HCT116 (cell line): ENCODE measurements around the gene STK32B. TPM values are rescaled to one million over a fixed set of nuclear protein-coding genes. Genes with fewer than 3 reads are reported as not detected.

Source experiments
- ATAC-seq: fragments of 200-7000 bp; cut with Tn5 transposase; 2 replicates; pipeline ENCODE4 v1.9.1; 2020; ENCODE audit warnings: mild to moderate bottlenecking, moderate library complexity
- BruUV-seq: library from RNA; stranded (reverse); fragments of 400-500 nt; replicated peaks from 2 replicates; lab custom pipeline; 2021; lab: Mats Ljungman, UMichigan
- CTCF ChIA-PET: fragments of 300-600 bp; sonication (Branson Sonifier 250); formaldehyde crosslinking; loops from one replicate; lab custom pipeline; 2021; ENCODE audit warnings: antibody characterized with exemption; lab: Charles Lee
- POLR2A ChIA-PET: fragments of 300-600, 350-600 bp; sonication (Branson Sonifier 250); formaldehyde crosslinking; loops from one replicate; lab custom pipeline; 2021; ENCODE audit warnings: antibody characterized with exemption; lab: Charles Lee
- RAD21 ChIA-PET, 2 experiments: fragments of 300-600 bp; sonication (Branson Sonifier 250); formaldehyde crosslinking; loops; one replicate each; lab custom pipeline; 2023; ENCODE audit warnings: low total read pairs in 2 of 2; ENCODE audit not compliant: uncharacterized antibody in 2 of 2, unreplicated experiment in 2 of 2, low non-redundant PET in 1 of 2; lab: Charles Lee
- DNase-seq: peaks from one replicate; pipeline ENCODE4 v3.0.0-alpha.2; 2010; ENCODE audit warnings: low read depth, low spot score
- H2AFZ ChIP-seq: fragments of 200-600 bp; shearing (Covaris generic), sonication (generic); 2 replicates; pipeline ENCODE4 v1.6.1; 2017; ENCODE audit warnings: low read depth, mixed run types, mixed read lengths, antibody characterized with exemption, low read length; ENCODE audit not compliant: poor library complexity, severe bottlenecking
- H3K27ac ChIP-seq: 2 replicates; pipeline ENCODE4 v1.5.1; 2012; ENCODE audit warnings: low read depth, low read length
- H3K27me3 ChIP-seq: fragments of 200-600 bp; sonication (generic); 2 replicates; pipeline ENCODE4 v1.6.1; 2016; ENCODE audit warnings: mixed run types, low read length, mixed read lengths; ENCODE audit not compliant: insufficient read depth
- H3K36me3 ChIP-seq, 2 experiments: fragments of 200-500 bp in 1 of 2; fragments of 200-600 bp in 1 of 2; sonication (Bioruptor generic) in 1 of 2; sonication (generic) in 1 of 2; 2 replicates each; pipeline versions ENCODE4 v1.5.1 to v1.6.1; 2014 to 2016; ENCODE audit warnings: low read length in 2 of 2, inconsistent platforms in 1 of 2, mixed read lengths in 1 of 2, mixed run types in 1 of 2; ENCODE audit not compliant: insufficient read depth in 2 of 2, control insufficient read depth in 1 of 2
- H3K4me1 ChIP-seq, 2 experiments: fragments of 200-600 bp in 1 of 2; sonication (generic) in 1 of 2; 2 replicates each; pipeline versions ENCODE4 v1.5.1 to v1.6.1; 2012 to 2017; ENCODE audit warnings: low read length in 2 of 2, inconsistent platforms in 1 of 2, mild to moderate bottlenecking in 1 of 2, mixed read lengths in 1 of 2, mixed run types in 1 of 2, moderate library complexity in 1 of 2; ENCODE audit not compliant: insufficient read depth in 2 of 2, control insufficient read depth in 1 of 2
- H3K4me2 ChIP-seq: fragments of 200-600 bp; sonication (generic); 2 replicates; pipeline ENCODE4 v1.6.1; 2017; ENCODE audit warnings: mixed run types, low read length, mixed read lengths
- H3K4me3 ChIP-seq, 2 experiments: fragments of 200-600 bp in 1 of 2; sonication (generic) in 1 of 2; replicated peaks in 1 of 2; 2 replicates each; pipeline ENCODE4 v1.5.1; 2011 to 2016; ENCODE audit warnings: low read length in 2 of 2, control low read depth in 1 of 2, low read depth in 1 of 2, mild to moderate bottlenecking in 1 of 2, mixed read lengths in 1 of 2, mixed run types in 1 of 2
- H3K79me2 ChIP-seq: fragments of 200-600 bp; sonication (generic); 2 replicates; pipeline ENCODE4 v1.6.1; 2017; ENCODE audit warnings: mild to moderate bottlenecking, mixed run types, low read length, moderate library complexity, mixed read lengths; ENCODE audit not compliant: insufficient read depth
- H3K9ac ChIP-seq: fragments of 200-600 bp; sonication (generic); 2 replicates; pipeline ENCODE4 v1.6.1; 2016; ENCODE audit warnings: low read length, mixed read lengths
- H3K9me2 ChIP-seq: fragments of 200-600 bp; sonication (generic), shearing (Covaris generic); 2 replicates; pipeline ENCODE4 v1.6.1; 2017; ENCODE audit warnings: mixed run types, mild to moderate bottlenecking, moderate library complexity; ENCODE audit not compliant: insufficient read depth
- H3K9me3 ChIP-seq, 2 experiments: fragments of 200-500 bp in 1 of 2; fragments of 200-600 bp in 1 of 2; sonication (Bioruptor generic) in 1 of 2; sonication (generic) in 1 of 2; 2 replicates each; pipeline ENCODE4 v1.6.1; 2014 to 2017; ENCODE audit warnings: low read length in 2 of 2, mixed read lengths in 2 of 2, inconsistent platforms in 1 of 2, low read depth in 1 of 2, mild to moderate bottlenecking in 1 of 2, mixed run types in 1 of 2, moderate library complexity in 1 of 2; ENCODE audit not compliant: control insufficient read depth in 1 of 2, insufficient read depth in 1 of 2
- H4K20me1 ChIP-seq: fragments of 200-600 bp; sonication (generic), shearing (Covaris generic); 2 replicates; pipeline ENCODE4 v1.6.1; 2017; ENCODE audit warnings: mixed run types, mild to moderate bottlenecking, moderate library complexity; ENCODE audit not compliant: insufficient read depth
- ATF3 ChIP-seq: IDR thresholded peaks from 2 replicates; pipeline ENCODE4 v1.6.1; 2012
- CBX3 ChIP-seq: IDR thresholded peaks from 2 replicates; pipeline ENCODE4 v1.6.1; 2012; ENCODE audit warnings: low read depth
- EGR1 ChIP-seq: IDR thresholded peaks from 2 replicates; pipeline ENCODE4 v1.6.1; 2012; ENCODE audit warnings: low read depth
- ELF1 ChIP-seq: IDR thresholded peaks from 2 replicates; pipeline ENCODE4 v1.6.1; 2012; ENCODE audit warnings: low read depth, borderline replicate concordance
- EZH2 ChIP-seq: fragments of 200-600 bp; sonication (generic); IDR thresholded peaks from 2 replicates; pipeline ENCODE4 v1.6.1; 2017; ENCODE audit warnings: antibody characterized with exemption, mixed run types
- EZH2phosphoT487 ChIP-seq: fragments of 200-600 bp; IDR thresholded peaks from 2 replicates; pipeline ENCODE4 v1.6.1; 2018; ENCODE audit warnings: antibody characterized with exemption, borderline replicate concordance
- MAX ChIP-seq: IDR thresholded peaks from 2 replicates; pipeline ENCODE4 v1.6.1; 2012
- POLR2AphosphoS5 ChIP-seq: IDR thresholded peaks from 2 replicates; pipeline ENCODE4 v1.6.1; 2011; ENCODE audit warnings: mild to moderate bottlenecking, low read depth, low read length, moderate library complexity
- RAD21 ChIP-seq: IDR thresholded peaks from 2 replicates; pipeline ENCODE4 v1.6.1; 2012; ENCODE audit warnings: low read depth, mild to moderate bottlenecking
- REST ChIP-seq: IDR thresholded peaks from 2 replicates; pipeline ENCODE4 v1.6.1; 2012; ENCODE audit warnings: low read depth
- SIN3A ChIP-seq: IDR thresholded peaks from 2 replicates; pipeline ENCODE4 v1.6.1; 2012; ENCODE audit warnings: low read depth
- SP1 ChIP-seq: IDR thresholded peaks from 2 replicates; pipeline ENCODE4 v1.6.1; 2012; ENCODE audit warnings: low read depth
- SRF ChIP-seq: IDR thresholded peaks from 2 replicates; pipeline ENCODE4 v1.6.1; 2012; ENCODE audit warnings: low read depth
- TCF7L2 ChIP-seq: IDR thresholded peaks from 2 replicates; pipeline ENCODE4 v1.7.0; 2011; ENCODE audit warnings: borderline replicate concordance, inconsistent platforms; ENCODE audit not compliant: insufficient read depth, insufficient read length; ENCODE audit errors: extremely low read depth
- ZBTB33 ChIP-seq: IDR thresholded peaks from 2 replicates; pipeline ENCODE4 v1.6.1; 2011; ENCODE audit warnings: mild to moderate bottlenecking, low read length, moderate library complexity; ENCODE audit not compliant: insufficient replicate concordance; ENCODE audit errors: extremely low read depth
- ZFX ChIP-seq: fragments of 450-650 bp; IDR thresholded peaks from 2 replicates; pipeline ENCODE4 v1.6.1; 2017
- ZNF274 ChIP-seq: fragments of 200-500 bp; sonication (Bioruptor generic); IDR thresholded peaks from 2 replicates; pipeline ENCODE4 v1.6.1; 2014; ENCODE audit warnings: mild to moderate bottlenecking, low read depth, low read length, inconsistent platforms
- intact Hi-C: fragments of 100-400 bp; cut with micrococcal nuclease; formaldehyde crosslinking; loops from 2 replicates; pipeline ENCODE4 v1.10.0; 2022
- total RNA-seq: library from RNA; stranded (reverse); gene quantifications from one replicate; pipeline ENCODE4 v1.2.1, GENCODE V29; 2021; ENCODE audit not compliant: unreplicated experiment

STK32B gene
- total RNA-seq, 1 experiment from 2014 or later = not detected

GRCh38 chr4:5186271-5187064, 135.2 kb downstream of the STK32B start:
- POLR2A ChIA-PET = no interaction called here

More at GRCh38 chr4:5186271-5187064, 135.2 kb downstream of the STK32B start:
- H3K27ac ChIP-seq = no peak overlapping the region
- H3K9ac ChIP-seq = no peak overlapping the region
- H3K4me3 ChIP-seq = no peak overlapping the region
- no peaks in the 10 kb centered on the region for H3K9me2 ChIP-seq
- H4K20me1 ChIP-seq = no peaks in the 10 kb centered on the region
- no TSS peak for BruUV-seq
- ATAC-seq (no peak), DNase-seq (no peak)
- H3K9me3 ChIP-seq = no peaks in the 10 kb centered on the region
- no peak overlapping the region for H2AFZ ChIP-seq
- intact Hi-C loops = no loop called here
- RAD21 ChIA-PET = no interaction called here
- H3K4me2 ChIP-seq = no peak overlapping the region
- peaks cover 29% of the 10 kb centered on the region for H3K27me3 ChIP-seq
- H3K79me2 ChIP-seq = no peaks in the 10 kb centered on the region
- no peaks in the 10 kb centered on the region for H3K4me1 ChIP-seq
- CTCF ChIA-PET = no interaction called here
- no peaks in the 10 kb centered on the region for H3K36me3 ChIP-seq
- TF ChIP-seq EZH2 = no peak
- no peak for TF ChIP-seq MAX
- TF ChIP-seq TCF7L2 = no peak
- no peak for TF ChIP-seq EZH2phosphoT487
- TF ChIP-seq ZFX = no peak
- TF ChIP-seq ZNF274 = no peak
- TF ChIP-seq REST = no peak
- TF ChIP-seq ZBTB33 = no peak
- no peak for TF ChIP-seq ATF3
- no peak for TF ChIP-seq SRF
- TF ChIP-seq CBX3 = no peak
- no peak for TF ChIP-seq SIN3A
- no peak for TF ChIP-seq EGR1
- TF ChIP-seq SP1 = no peak
- no peak for TF ChIP-seq POLR2AphosphoS5
- TF ChIP-seq ELF1 = no peak
- TF ChIP-seq RAD21 = no peak
